ENCODE results near the gene GPC5.
"Not testable (repeated sequence)": the region's sequence is repeated elsewhere in the genome, so short reads cannot be mapped to it uniquely, and the experiment has no call there.

Gene GPC5

DNA sequence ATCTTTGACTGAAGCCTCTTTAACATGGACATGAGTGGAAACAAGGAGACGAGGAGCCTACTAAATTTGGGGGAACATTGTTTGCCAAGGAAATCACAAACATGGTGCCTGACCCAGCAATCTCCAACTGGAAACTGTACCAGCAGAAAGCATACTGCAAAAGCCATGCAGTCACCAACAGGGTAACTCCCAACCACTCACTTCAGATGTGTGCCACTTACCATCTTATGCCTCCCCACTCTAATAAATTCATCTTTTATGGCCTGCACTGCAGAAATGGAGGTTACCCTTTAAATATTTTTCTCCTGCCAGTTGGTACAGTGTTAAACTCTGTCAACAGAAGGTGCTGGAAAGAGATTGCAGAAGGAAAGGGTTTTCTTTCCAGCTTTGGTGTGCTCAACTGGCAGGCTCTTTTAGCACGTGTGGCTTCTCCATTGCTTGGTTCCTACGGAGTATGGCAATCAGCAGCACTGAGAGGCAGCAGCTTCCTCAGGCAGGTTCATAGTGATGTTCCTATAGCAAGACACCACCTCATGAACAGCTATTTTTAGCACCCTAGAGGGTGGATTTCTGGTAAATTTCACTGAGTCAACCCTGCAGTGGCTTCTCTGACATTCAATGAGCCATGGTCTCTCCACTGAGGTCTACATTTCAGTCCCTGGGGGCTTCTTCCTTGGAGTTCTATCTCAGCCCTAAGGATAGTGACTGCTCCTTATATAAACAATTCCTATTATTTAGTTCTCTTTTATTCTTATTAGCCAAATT, 29.6 kb upstream of the GPC5 start:
- peak in 1 of 2 experiments; percentile 11 for DNase-seq (ENCODE audit: low read depth in 2 of 2)

DNA sequence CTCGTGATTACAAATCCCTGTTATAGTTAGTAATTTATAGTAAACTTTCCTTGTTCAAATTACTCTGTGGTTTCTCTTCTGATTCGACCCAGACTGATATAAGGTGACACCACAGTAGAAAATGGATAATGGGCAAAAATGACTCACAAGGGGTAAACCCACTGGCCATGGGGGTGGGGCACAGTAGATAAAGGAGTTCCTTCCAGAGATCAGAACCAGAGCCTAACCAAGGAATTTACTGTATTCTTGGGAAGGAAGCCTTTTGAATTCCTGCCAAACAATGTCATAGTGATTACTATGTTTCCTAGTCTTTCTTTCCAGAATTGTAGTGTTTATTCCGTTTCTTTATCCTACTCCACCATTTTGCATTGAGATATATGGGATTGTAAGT, 29.0 kb upstream of the GPC5 start:
- peak; percentile 46 to 49 for DNase-seq (ENCODE audit: low read depth in 2 of 2)

DNA sequence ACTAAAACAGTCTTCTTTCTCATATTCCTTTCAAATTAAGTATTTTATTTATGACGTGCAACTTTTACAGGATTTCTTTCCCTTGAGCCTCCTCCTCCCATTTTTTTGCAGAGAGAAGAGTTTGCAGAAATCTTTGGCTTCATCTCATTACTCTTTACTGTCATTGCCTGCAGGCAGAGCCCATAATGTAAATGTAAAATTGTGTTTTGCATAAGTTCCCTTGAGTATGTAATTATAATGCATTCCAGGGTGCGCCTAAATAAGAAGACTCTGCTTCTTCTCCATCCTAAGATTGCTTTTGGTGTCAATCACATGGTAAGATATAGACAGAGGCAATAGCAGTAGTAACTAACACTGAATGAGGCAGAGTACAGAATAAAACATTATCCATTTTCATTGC, 27.9 kb upstream of the GPC5 start:
- no peak for DNase-seq (ENCODE audit: low read depth in 2 of 2)

DNA sequence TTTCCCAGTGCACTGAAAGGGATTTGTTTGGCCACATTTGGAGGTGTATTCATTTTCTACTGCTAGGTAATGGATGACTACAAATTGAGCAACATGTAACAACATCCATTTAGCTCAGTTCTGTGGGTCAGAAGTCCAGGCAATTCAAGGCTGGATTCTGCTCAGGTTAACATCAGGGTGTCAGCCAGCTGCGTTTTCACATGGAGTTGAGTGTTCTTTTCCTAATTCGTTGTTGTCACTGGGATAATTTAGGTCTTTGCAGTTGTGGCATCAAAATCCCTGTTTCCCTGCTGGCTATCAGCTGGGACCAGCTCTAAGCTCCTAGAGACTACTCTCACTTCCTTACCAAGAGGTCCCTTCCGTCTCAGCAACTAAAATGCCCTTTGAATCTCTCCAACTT, 25.5 kb upstream of the GPC5 start:
- DNase-seq (ENCODE audit: low read depth in 2 of 2): no peak

DNA sequence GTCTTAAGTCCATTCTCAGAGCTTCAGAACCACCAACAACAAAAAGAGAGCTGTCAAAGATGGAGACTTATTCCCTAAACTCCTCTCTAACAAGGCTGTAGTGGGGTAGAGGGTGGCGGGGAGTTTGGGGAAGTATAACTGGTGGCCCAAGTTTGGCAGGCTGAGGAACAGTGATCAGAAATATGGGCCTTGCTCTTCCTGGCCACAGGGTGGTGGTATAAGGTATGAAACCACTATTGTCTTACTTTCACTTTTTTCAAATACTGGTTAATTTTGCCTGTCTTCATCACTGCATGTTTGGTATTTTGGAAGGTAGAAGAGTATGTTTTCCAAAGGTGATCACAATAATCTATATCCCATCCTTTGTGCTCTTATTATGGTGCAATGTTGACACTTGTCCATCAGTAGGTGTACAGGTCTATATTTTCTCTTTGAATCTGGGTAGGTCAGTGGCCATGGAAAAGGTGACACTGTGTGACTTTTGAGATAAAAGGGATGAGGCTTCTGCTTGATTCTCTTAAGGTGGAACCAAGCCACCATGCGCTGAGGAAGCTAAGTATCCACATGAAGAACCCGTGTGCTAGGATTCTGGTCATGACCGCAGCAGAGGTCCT, 23.2 kb upstream of the GPC5 start:
- peak in 1 of 2 experiments; percentile 2 for DNase-seq (ENCODE audit: low read depth in 2 of 2)

DNA sequence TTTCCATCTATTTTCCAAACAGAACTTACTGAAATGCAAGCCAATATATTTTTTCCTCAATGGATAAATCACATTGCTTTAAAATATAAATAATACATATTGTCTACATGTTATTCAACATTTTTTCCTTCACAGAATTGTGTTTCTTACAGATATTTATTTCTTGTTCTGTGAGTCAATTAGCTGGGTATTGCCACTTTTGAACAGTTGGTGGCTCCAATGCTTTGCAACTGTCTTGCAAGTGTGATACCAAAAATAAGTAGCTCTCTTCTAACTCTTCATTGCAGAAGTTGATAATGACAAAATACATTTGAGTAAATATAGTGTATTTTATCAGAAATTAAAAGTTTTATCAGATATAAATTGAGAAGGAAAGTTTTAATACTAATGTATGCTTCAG, 17.1 kb upstream of the GPC5 start:
- DNase-seq (ENCODE audit: low read depth in 2 of 2): peak in 1 of 2 experiments; percentile 1

DNA sequence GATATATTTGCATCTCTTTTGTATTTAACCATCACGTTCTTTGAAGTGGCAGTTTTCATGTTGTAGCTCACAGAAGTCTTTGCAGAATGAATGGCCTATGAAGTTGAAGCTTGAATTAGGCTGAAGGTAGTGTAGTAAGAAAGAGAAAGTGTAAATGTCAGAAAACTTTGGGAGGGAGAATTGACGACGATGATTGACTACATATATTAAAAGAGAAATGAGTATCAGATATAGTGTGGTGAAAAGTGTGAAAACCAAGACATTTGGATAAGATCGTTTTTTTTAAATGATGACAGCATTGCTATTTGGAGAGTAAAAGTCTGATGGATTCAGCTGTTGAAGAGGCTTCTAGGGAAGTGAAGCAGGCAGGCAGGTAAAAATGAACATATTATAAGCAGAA, 14.6 kb upstream of the GPC5 start:
- DNase-seq (ENCODE audit: low read depth in 2 of 2): no peak

DNA sequence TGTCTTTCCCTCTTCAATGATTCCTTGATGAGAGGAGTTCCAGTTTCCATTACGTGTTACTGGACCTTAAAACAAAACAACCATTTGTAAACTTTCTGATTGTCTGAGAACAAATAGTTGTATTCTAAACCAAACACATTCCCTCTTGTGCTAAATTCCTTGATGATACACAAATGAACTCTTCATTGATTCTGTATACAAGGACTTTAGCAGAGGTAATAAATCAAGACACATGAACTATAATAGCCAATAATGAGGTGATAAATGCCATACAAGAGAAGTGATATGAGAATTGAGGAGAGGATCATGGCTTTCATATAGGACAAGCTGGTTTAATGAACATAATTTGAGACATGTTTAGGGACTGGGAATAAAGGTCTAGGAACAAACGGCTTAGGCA, 13.5 kb upstream of the GPC5 start:
- no peak for DNase-seq (ENCODE audit: low read depth in 2 of 2)

DNA sequence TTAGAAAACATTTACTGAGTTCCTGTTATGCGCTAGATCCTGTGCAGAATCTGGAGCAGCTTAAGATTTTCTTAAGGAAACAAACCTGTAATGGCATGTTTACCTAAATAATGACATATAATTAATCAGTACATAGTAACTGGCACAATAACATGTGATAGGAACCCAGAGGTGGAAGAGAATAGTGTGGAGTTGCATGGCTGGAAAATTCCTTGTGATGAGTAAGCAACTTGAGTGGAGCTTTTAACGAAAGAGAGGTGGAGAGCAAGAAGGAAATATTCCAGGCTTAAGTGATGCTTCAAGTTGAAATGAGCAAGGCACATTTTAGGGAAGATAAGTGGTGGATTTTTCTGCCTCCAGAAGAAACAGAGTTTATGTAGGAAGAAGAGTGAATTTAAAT, 9.2 kb upstream of the GPC5 start:
- no peak for DNase-seq (ENCODE audit: low read depth in 2 of 2)

DNA sequence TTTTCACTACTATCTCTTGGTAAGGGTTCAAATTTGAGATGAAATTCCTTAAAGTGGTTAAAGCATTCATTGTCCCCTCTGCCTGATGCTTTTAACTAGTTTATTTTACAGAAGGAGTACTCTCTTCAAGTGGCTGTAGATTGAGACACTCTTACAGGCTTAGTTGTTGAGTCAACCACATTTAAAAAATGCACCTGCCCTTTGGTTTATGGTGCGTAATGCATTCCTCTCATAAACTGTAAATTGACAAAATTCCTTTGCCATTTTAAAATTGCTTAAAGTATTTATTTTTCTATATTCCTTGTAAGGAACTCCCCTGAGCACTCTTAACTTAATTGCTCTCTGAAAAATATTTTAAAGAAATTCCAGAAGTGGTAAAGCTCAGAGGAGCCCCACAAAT, 826 bp upstream of the GPC5 start:
- DNase-seq (ENCODE audit: low read depth in 2 of 2): no peak

DNA sequence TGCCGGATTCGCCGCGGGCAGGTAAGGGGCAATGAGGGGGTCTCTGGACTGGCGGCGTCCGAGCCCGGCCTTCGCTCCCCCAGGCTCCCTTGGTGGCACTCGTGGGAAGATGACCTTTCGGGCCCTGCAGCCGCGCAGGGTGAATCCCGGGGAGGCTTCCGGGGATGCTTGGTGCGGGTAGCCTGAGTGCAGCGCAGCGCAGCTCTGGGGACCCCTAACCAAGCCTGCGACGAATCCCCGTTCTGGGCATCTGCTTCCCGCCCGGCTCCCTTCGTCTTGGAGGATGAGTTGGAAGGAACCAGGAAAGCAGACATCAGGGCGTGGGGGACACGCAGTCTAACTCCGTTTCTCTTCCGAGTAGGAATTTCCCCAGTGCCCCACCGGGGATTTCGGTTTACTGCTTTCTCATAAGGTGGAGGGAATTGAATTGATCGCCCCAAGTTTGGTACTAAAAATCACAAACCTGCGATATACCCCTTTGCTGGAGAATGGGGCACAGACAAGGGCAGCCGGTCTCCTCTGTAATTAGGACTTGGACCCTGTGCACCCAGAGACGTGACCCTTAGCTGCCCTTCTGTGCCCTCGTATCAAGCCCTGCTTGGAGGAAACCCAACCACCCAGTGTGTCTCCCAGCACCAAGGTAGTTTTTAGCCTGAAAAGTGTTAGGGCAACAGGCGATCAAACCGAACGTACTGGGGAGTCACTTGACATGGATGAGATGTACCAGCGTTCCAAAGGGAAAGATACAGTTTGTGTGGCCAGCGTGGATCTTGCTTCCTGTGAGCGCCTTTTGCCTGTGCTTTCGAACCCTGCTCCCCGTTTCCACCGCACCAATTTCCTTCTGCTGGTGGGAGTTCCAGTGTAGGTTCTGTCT, 1.0 kb downstream of the GPC5 start:
- DNase-seq (ENCODE audit: low read depth in 2 of 2): no peak

DNA sequence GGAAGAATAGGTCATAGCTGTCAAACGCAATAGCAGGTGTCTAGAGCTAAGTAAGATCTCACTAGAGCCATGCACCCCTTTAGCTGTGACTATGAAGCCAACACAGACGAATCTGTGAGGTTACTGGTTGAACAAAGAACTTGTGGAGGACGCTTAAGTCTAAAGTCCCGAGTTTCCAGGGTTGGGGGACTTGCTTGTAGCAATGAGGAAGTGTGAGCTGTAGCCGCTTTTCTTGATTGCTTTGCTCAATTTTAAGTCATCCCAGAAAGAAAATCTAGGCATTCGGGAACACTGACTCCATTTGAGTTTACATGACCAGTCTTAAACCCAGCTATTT, 1.6 kb downstream of the GPC5 start:
- DNase-seq (ENCODE audit: low read depth in 2 of 2): no peak

DNA sequence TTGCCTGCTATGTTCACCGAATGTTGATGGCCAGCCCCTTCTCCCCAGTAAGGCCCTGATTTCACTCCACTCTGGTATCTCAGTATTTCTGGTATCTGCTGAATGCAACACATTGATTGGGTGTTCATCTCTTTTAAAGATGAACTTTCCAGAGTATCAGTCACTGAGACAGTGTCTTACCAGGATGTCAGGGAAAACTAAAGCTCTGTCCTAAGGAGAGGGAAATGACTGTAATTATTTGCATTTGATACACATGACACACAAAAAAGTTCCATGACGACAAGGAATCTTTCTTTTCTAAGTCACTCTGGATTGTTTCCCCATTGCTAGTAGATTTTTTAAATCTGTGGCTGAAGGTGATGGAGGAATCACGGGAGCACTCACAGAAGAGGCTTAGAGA, 2.2 kb downstream of the GPC5 start:
- DNase-seq (ENCODE audit: low read depth in 2 of 2): no peak

DNA sequence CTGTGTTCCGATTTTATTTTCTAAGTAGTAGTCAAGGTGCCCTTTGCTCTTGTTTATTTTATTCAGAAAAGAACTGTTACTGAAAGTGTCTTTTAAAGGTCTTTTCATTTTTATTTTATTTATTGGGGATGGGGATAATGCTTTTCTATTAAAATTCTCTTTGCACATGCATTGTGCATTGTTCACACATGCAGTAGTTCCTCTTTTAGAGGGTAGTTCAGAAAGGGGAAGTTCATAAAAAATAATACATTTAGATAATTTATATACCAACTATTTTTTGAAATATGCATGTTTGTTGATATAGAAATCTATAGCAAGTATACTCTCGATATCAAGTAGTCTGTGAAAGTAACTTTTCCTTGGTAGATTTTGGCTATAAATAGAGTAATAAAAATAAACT, 3.5 kb downstream of the GPC5 start:
- no peak for DNase-seq (ENCODE audit: low read depth in 2 of 2)

DNA sequence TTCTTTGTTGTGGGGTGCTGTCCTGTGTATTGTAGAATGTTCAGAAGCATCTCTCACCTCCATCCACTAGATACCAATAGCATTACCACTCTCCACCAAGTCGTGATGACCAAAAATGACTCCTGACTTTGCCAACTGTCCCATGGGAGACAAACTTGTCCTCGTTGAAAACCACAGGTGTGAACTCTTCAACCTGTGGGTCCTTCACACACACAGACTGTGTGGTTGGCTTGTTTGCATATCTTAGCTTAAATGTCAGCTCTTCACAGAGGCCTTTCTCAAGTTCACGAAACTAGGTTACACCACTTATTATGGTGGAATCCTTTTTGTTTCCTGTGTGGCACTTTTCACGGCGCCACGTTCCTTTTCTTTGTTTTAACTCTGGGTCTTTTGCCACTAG, 6.8 kb downstream of the GPC5 start:
- DNase-seq (ENCODE audit: low read depth in 2 of 2): no peak

DNA sequence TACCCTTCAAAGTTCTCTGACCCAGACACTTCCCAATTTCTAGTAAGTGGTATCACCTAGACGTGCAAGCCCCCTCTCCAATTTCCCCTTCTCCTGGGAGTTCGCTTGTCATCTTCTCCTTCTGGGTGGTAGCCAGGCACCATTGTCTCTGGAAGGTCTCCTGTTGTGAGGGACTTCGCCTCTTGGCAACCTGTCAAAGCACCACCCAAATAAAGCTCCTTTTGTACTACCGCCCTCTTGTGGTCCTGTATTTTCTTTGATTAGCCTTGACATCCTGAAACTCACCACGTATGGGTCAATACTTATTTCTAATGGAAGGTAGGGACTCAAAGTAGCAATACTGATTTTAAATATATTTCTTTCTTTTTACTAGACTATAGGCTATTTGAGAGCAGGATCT, 8.2 kb downstream of the GPC5 start:
- peak in 1 of 2 experiments; percentile 5 for DNase-seq (ENCODE audit: low read depth in 2 of 2)

DNA sequence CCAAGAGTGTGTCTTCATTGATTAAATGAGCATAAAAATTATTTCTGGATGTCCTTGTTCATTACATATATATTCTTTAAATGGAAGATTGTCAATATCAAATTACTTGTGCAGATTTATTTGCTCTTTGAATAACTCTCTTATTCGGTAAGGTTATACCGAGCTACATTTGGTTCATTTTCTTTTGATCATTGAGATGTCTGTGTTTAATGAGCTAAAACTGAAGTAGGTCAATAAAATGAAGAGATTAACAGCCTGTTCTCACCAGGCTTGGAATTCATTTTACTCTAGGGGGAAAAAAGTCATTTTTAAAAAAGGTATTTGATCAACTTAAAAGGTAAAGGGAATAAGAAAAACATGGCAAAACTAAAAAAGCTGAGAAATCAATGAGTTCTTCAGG, 10.6 kb downstream of the GPC5 start:
- DNase-seq (ENCODE audit: low read depth in 2 of 2): no peak

DNA sequence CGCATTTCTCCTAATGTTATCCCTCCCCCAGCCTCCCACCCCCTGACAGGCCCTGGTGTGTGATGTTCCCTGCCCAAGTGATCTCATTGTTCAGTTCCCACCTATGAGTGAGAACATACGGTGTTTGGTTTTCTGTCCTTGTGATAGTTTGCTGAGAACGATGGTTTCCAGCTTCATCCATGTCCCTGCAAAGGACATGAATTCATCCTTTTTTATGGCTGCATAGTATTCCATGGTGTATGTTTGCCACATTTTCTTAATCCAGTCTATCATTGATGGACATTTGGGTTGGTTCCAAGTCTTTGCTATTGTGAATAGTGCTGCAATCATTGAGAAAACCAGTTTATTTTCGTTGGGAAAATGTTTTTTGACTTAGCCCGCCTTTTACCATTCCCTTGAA, 18.2 kb downstream of the GPC5 start:
- not testable (repeated sequence) for DNase-seq (ENCODE audit: low read depth in 2 of 2)

DNA sequence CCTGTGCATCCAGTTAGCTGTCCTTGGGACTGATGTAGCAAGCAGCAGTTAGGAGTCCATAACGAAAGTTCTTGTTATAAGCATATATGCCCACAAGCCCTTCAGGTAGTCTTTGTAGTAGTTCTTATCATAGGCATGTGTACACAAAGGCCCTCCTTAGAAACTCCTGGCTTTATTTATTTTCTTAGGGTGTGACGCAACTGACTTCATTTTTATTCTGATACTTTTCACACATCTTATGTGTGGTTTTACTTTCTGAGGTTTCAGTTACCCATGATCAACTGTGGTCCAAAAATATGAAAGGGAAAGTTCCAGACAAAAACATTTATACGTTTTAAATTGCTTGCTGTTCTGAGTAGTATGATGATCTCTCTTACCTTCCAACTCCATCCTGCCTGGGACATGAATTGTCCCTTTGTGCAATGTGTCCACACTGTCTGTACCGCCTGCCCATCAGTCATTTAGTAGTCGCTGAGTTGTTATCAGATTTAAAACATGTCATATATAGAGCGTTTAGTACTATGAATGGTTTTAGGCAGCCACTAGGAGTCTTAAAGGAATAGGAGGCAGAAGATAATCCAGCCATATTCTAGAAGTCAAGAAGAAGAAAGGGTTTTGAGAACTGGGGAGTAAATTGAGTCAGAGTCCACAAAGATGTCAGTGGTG, 19.4 kb downstream of the GPC5 start:
- no peak for DNase-seq (ENCODE audit: low read depth in 2 of 2)

DNA sequence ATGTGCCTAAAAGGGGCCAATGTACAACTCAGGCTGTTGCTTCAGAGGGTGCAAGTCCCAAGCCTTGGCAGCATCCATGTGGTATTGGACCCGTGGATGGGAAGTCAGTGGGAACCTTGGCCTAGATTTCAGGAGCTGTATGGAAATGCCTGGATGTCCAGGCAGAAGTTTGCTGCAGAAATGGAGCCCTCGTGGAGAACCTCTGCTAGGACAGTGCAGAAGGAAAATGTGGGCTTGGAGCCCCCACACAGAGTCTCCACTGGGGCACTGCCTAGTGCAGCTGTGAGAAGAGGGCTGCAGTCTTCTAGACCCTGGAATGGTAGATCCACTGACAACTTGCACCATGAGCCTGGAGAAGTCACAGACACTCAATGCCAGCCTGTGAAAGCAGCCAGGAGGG, 28.5 kb downstream of the GPC5 start:
- DNase-seq (ENCODE audit: low read depth in 2 of 2): no peak

DNA sequence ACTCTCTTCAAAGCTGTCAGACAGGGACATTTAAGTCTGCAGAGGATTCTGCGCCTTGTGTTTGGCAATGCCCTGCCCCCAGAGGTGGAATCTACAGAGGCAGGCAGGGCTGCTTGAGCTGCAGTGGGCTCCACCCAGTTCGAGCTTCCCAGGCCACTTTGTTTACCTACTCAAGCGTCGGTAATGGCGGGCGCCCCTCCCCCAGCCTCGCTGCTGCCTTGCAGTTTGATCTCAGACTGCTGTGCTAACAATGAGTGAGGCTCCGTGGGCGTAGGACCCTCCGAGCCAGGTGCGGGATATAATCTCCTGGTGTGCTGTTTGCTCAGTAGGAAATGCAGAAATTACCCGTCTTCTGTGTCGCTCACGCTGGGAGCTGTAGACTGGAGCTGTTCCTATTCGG, 40.3 kb downstream of the GPC5 start:
- not testable (repeated sequence) for DNase-seq (ENCODE audit: low read depth in 2 of 2)

DNA sequence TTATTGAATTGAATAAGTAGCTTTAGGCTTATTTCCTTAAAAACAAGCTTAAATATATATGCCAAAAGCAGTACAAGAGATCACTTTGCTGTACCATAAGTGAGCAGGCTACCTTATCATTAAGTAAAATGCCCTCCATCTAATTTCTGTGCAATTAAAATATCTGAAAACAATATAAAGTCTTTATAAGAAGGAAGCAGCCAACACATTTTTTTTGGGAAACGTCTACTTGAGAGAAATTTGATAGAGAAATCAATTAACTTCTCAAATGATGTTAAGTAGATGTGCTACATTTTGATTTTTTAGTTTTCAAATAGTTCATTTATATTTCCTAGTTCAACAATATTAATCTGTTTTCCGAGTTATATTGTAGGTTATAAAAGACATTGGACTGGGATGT, 52.5 kb downstream of the GPC5 start:
- no peak for DNase-seq (ENCODE audit: low read depth in 2 of 2)

All from fibroblast of skin of left quadriceps (primary cell).